Mucosa of rectum (tissue), 2 donors: Measurements from ENCODE around the gene FADS2.
"Not testable (repeated sequence)": the region's sequence is repeated elsewhere in the genome, so short reads cannot be mapped to it uniquely, and the experiment has no call there.

Experiments used
- H3K27ac ChIP-seq, 2 donors: one replicate each; pipeline ENCODE4 v1.7.0; 2013; ENCODE audit warnings: inconsistent platforms in 2 of 2, low read depth in 2 of 2, low read length in 2 of 2
- H3K27me3 ChIP-seq, 2 donors: one replicate each; pipeline ENCODE4 v1.7.0; 2013; ENCODE audit warnings: low read length in 2 of 2; ENCODE audit not compliant: control insufficient read depth in 2 of 2, insufficient read depth in 2 of 2
- H3K36me3 ChIP-seq, 2 donors: one replicate each; pipeline ENCODE4 v1.7.0; 2013; ENCODE audit warnings: low read length in 2 of 2; ENCODE audit not compliant: control insufficient read depth in 2 of 2, insufficient read depth in 2 of 2
- H3K4me1 ChIP-seq, 2 donors: one replicate each; pipeline ENCODE4 v1.7.0; 2013; ENCODE audit warnings: low read length in 2 of 2, mild to moderate bottlenecking in 1 of 2; ENCODE audit not compliant: control insufficient read depth in 2 of 2, insufficient read depth in 2 of 2
- H3K4me3 ChIP-seq, 2 donors: one replicate each; pipeline ENCODE4 v1.7.0; 2013; ENCODE audit warnings: low read length in 2 of 2
- H3K9ac ChIP-seq, 2 donors: one replicate each; pipeline ENCODE4 v1.7.0; 2013; ENCODE audit warnings: low read length in 2 of 2, low read depth in 1 of 2, mild to moderate bottlenecking in 1 of 2
- H3K9me3 ChIP-seq, 2 donors: one replicate each; pipeline ENCODE4 v1.7.0; 2013; ENCODE audit warnings: low read length in 2 of 2; ENCODE audit not compliant: control insufficient read depth in 2 of 2
- donor health status: healthy.
- donor health status: Normal muscosa, but diverticular disease.

FADS2 gene

GRCh38 chr11:61874853-61875252 is 46.8 kb downstream of the FADS2 start:
- Histone ChIP-seq H3K27ac (no peak overlapping the region), H3K4me1 (peaks cover 2 to 5% of the 10 kb centered on the region in 2 donors), H3K9me3 (no peaks in the 10 kb centered on the region), H3K4me3 (no peak overlapping the region), H3K27me3 (peaks cover 3 to 4% of the 10 kb centered on the region in 2 donors), H3K36me3 (no peaks in the 10 kb centered on the region), H3K9ac (no peak overlapping the region)

- Histone ChIP-seq H3K27ac (no peak overlapping the region), H3K4me1 (peaks cover 2% of the 10 kb centered on the region in 2 donors), H3K4me3 (no peak overlapping the region), H3K27me3 (peaks cover 3 to 4% of the 10 kb centered on the region in 2 donors), H3K9ac (no peak overlapping the region), H3K9me3 (no peaks in the 10 kb centered on the region), H3K36me3 (no peaks in the 10 kb centered on the region)
Measured at GRCh38 chr11:61875698-61876097, 47.6 kb downstream of the FADS2 start.

GRCh38 chr11:61879152-61879551 is 51.1 kb downstream of the FADS2 start:
- H3K36me3 ChIP-seq = no peaks in the 10 kb centered on the region
- no peaks in the 10 kb centered on the region for H3K4me1 ChIP-seq
- H3K4me3 ChIP-seq = no peak overlapping the region
- no peaks in the 10 kb centered on the region for H3K9me3 ChIP-seq
- no peak overlapping the region for H3K9ac ChIP-seq
- no peaks in the 10 kb centered on the region for H3K27me3 ChIP-seq
- H3K27ac ChIP-seq = no peak overlapping the region

- Histone ChIP-seq H3K27me3 (no peaks in the 10 kb centered on the region), H3K9ac (no peak overlapping the region), H3K36me3 (no peaks in the 10 kb centered on the region), H3K27ac (no peak overlapping the region), H3K4me1 (no peaks in the 10 kb centered on the region), H3K9me3 (no peaks in the 10 kb centered on the region), H3K4me3 (no peak overlapping the region)
Measured at GRCh38 chr11:61880031-61880430, 51.9 kb downstream of the FADS2 start.

- H3K9me3 ChIP-seq = no peaks in the 10 kb centered on the region
- no peak overlapping the region for H3K4me3 ChIP-seq
- no peak overlapping the region for H3K9ac ChIP-seq
- H3K27ac ChIP-seq = no peak overlapping the region
- H3K36me3 ChIP-seq = no peaks in the 10 kb centered on the region
- no peaks in the 10 kb centered on the region for H3K4me1 ChIP-seq
- H3K27me3 ChIP-seq = no peaks in the 10 kb centered on the region
Measured at GRCh38 chr11:61880454-61880853, 52.4 kb downstream of the FADS2 start.

GRCh38 chr11:61881397-61881796 is 53.3 kb downstream of the FADS2 start:
- no peaks in the 10 kb centered on the region for H3K27me3 ChIP-seq
- H3K36me3 ChIP-seq = no peaks in the 10 kb centered on the region

GRCh38 chr11:61882267-61882666 is 54.2 kb downstream of the FADS2 start:
- not testable (repeated sequence) for H3K4me3 ChIP-seq, H3K4me1 ChIP-seq, H3K27me3 ChIP-seq, H3K9ac ChIP-seq, H3K9me3 ChIP-seq, H3K36me3 ChIP-seq, H3K27ac ChIP-seq

More at GRCh38 chr11:61881397-61881796, 53.3 kb downstream of the FADS2 start:
- no peaks in the 10 kb centered on the region for H3K4me1 ChIP-seq
- no peaks in the 10 kb centered on the region for H3K9me3 ChIP-seq
- H3K4me3 ChIP-seq = no peak overlapping the region
- H3K9ac ChIP-seq = no peak overlapping the region
- no peak overlapping the region for H3K27ac ChIP-seq

GRCh38 chr11:61882879-61883278 is 54.8 kb downstream of the FADS2 start:
- Histone ChIP-seq H3K9me3 (no peaks in the 10 kb centered on the region), H3K9ac (no peak overlapping the region), H3K36me3 (no peaks in the 10 kb centered on the region), H3K27ac (no peak overlapping the region), H3K27me3 (peaks cover 0 to 2% of the 10 kb centered on the region in 2 donors), H3K4me3 (no peak overlapping the region), H3K4me1 (no peaks in the 10 kb centered on the region)

- no peaks in the 10 kb centered on the region for H3K36me3 ChIP-seq
- H3K4me3 ChIP-seq = no peak overlapping the region
- H3K27ac ChIP-seq = no peak overlapping the region
- H3K27me3 ChIP-seq = peaks cover 0 to 2% of the 10 kb centered on the region in 2 donors
- no peaks in the 10 kb centered on the region for H3K9me3 ChIP-seq
- H3K4me1 ChIP-seq = no peaks in the 10 kb centered on the region
- no peak overlapping the region for H3K9ac ChIP-seq
Measured at GRCh38 chr11:61883327-61883726, 55.2 kb downstream of the FADS2 start.

GRCh38 chr11:61883947-61884346 is 55.8 kb downstream of the FADS2 start:
- H3K9ac ChIP-seq = no peak overlapping the region
- no peak overlapping the region for H3K27ac ChIP-seq
- no peaks in the 10 kb centered on the region for H3K9me3 ChIP-seq
- H3K4me3 ChIP-seq = no peak overlapping the region
- no peaks in the 10 kb centered on the region for H3K36me3 ChIP-seq
- H3K4me1 ChIP-seq = no peaks in the 10 kb centered on the region
- H3K27me3 ChIP-seq = peaks cover 0 to 2% of the 10 kb centered on the region in 2 donors
